ENCODE measurements around the gene PRADC1.

Gene PRADC1

DNA sequence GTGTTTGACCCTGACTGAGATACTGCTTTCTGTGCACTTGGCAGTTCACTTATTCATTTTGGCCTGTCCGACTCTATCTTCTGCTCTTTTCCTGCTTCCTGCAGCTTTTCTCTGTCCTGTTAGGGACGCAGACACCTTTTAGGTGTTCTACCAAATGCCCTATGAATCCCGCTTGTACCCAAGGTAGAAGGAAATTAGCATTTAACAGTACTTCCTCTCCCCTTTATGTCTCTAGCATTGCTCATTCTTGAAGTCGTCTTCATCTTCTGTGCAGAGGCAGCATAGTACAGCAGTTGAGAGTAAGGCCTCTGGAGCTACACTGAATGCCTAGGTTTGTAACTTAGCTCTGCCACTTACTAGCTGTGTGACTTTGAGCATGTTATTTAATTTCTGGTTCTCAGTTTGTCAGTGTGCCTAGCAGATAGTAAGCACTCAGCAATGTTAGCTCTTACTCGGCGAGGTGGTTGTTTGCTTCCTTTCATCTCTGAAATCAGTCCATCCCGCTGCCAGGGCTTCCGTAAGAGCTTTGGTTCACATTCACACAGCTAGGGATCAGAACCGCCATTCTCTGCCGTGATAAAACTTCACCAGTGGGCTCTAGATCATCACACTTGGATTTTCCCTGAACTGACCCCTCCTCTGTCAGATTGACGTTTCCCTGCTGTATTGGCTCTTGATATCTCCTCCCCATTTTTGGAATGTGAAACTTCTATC, 2.4 kb upstream of the PRADC1 start:
- H3K4me3 ChIP-seq (ENCODE audit: low read length) = peak overlapping the region; percentile 96
- TF ChIP-seq, protein P1, sequence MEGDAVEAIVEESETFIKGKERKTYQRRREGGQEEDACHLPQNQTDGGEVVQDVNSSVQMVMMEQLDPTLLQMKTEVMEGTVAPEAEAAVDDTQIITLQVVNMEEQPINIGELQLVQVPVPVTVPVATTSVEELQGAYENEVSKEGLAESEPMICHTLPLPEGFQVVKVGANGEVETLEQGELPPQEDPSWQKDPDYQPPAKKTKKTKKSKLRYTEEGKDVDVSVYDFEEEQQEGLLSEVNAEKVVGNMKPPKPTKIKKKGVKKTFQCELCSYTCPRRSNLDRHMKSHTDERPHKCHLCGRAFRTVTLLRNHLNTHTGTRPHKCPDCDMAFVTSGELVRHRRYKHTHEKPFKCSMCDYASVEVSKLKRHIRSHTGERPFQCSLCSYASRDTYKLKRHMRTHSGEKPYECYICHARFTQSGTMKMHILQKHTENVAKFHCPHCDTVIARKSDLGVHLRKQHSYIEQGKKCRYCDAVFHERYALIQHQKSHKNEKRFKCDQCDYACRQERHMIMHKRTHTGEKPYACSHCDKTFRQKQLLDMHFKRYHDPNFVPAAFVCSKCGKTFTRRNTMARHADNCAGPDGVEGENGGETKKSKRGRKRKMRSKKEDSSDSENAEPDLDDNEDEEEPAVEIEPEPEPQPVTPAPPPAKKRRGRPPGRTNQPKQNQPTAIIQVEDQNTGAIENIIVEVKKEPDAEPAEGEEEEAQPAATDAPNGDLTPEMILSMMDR (conservative IDR thresholded peaks at IDR 0.05; ENCODE audit: low read depth, low read length) = no peak
- no peak for DNase-seq (ENCODE audit: low read depth)

DNA sequence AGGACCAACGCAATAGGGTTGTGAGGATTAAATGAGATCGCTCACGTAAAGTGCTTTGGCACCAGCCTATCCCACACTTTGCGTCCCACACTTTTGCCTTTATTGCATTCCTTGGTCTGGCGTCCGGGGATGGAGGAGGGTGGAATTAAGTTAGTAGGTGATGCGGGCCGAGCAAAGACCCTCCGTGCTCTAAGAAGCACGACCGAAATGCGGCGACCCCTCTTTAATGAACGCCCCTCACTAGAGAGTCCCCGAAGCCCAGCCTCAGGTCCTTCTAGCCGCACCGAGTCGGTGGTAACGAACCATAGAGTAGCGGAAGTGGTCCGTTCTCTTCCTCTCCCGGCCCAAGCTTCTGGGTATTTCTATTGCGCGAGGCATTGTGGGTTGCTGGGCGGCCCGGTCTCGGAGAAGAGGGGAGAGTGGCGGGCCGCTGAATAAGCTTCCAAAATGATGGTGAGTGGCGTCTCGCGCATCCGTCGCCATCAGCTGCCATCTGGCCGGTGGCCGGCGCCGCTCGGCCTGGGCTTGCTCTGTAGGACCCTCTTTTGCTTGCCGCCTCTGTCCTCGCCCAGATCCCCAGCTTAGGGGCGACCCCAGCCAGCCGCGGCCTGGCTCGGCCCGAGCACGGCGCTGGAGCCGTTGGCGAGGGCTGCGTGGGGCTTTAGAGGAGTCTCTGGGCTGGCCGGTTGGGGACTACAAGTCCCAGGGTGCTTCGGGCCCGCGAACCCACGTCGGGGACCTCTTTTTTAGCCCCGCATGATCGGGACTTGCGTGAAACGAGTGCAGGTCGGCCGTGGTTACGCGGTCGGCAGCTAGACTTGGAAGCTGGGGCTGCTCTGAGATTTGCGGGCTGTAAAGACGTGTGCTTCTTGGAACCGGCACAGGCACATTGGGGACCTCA, 1.1 kb upstream of the PRADC1 start, which contains the start of gene CCT7:
TSS of gene CCT7 (plus strand) at position 377 of the 901 bp plus-strand sequence. CDS start at position 448, 71 bp downstream.
- DNase-seq (ENCODE audit: low read depth) = peak; percentile 68
- TF ChIP-seq, protein P1 (conservative IDR thresholded peaks at IDR 0.05; ENCODE audit: low read depth, low read length) = no peak
- H3K4me3 ChIP-seq (ENCODE audit: low read length) = peak within 1 kb of the TSS; percentile 96

DNA sequence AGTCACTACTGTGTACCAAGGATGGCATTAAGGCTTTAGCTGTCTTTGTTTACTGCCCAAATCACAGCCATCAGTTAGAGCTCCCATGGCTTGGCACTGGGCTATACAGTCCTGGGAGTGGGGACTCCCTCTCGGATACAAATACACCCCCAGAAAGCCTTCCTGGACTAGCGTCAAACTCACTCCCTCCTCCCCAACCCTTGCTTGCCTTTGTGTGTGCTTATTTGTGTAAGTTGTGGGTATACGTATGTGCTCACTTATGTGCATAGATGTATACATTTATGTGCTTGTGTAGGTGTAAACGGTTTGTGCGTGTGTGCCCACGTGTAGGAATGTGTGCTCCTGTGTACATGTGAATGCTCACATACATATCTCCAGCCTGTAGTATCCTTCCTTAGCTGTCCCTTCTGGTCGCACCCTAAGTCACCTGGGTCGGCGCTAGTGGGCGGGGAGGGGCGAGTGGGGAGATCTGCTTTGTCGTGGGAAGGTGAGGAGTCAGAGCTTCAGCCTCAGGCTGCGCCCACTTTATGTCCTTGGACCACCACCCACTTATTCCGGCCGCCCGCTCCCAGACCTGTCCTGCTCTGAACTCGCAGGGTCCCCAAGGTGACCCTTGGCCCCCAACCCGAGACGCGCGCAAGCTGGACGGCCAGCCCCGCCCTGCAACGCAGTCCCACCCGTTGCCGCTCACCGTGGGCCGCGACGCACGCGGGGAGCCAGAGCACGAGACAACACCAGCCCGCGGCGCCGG, 461 bp downstream of the PRADC1 start:
- peak overlapping the region; percentile 77 for H3K4me3 ChIP-seq (ENCODE audit: low read length)
- DNase-seq (ENCODE audit: low read depth) = no peak
- TF ChIP-seq, protein P1 (conservative IDR thresholded peaks at IDR 0.05; ENCODE audit: low read depth, low read length) = no peak

DNA sequence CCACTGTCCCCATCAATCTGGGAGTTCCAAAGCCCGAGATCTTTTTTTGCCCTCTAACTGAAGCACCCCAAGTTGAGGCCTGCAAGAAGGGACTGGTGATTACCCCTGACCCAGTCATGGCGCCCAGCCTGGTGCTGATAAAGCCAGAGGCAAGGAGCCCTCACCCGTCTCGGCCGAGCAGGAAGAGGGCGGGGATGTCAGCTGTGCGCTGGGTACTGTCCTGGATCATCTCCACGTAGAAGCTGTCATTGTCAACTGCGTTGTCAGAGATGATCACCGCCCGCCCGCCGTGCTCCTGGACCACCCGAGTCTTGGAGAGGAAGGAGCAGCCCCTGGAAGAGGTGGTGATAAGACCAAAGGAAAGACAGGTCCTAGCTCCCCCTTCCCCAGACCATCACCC, 4.4 kb downstream of the PRADC1 start:
- TF ChIP-seq, protein P1 (conservative IDR thresholded peaks at IDR 0.05; ENCODE audit: low read depth, low read length) = no peak
- DNase-seq (ENCODE audit: low read depth) = no peak
- H3K4me3 ChIP-seq (ENCODE audit: low read length) = no peak overlapping the region

DNA sequence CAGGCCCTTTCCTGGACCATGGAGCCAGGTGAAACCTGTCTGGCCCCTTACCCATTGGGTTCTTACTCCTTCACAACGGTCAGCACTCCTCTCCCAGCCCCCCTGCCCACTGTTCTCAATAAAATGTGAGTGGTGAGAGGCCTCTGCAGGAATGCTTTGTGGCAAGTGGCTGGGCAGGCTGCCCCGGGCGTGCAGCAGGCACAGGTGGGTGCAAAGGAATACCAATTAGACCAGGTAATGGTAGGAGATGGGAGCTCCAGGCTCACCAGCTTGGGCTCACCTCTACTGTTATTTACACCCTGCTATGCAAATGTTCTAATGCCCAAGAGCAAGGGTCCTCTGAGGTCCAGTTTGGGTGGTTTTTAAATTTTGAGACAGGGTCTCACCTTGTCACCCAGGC, 6.0 kb downstream of the PRADC1 start:
- DNase-seq (ENCODE audit: low read depth) = no peak
- TF ChIP-seq, protein P1 (conservative IDR thresholded peaks at IDR 0.05; ENCODE audit: low read depth, low read length) = no peak
- no peak overlapping the region for H3K4me3 ChIP-seq (ENCODE audit: low read length)

DNA sequence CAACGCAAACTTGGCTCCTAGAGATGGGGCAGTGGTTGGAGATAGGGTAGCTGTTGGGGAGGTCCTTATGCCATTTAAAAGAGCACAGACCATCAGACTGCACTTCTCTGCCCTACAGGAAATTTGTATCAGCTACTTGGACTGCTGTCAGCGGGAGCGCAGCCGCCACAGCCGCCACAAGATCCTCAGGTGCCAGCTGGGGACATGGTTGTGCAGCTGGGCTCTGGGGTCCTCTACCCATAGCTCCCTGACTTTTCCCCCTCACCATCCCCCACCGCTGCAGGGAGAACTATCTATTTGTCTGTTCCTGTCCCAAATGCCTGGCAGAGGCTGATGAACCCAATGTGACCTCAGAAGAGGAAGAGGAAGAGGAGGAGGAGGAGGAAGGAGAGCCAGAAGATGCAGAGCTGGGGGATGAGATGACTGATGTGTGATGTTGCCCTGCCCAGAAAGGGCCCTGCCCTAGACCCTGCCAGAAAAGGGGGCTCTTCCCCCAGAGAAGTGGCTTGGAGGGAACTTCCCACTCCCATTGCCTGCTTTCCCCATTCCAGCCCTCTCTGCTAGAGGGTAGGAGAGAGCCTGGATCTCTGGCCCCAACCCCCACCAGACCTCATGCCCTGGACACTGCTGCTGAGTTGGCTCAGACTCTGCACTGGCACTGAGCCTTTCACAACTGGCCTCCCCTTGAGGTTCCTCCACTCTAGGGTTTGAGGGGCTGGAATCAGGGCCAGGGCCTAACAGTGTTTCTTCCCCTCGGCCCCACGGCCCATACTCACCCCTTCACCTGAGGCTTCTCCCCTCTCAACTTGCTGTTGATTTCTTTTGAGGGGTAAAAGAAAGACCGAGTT, 7.3 kb downstream of the PRADC1 start:
- TF ChIP-seq, protein P1 (conservative IDR thresholded peaks at IDR 0.05; ENCODE audit: low read depth, low read length) = no peak
- no peak overlapping the region for H3K4me3 ChIP-seq (ENCODE audit: low read length)
- DNase-seq (ENCODE audit: low read depth) = no peak

Measured in retinal pigment epithelial cell (primary cell).